Mucosa of stomach (tissue), 1 donor: Measurements from ENCODE around the gene SNX18.

Experiments used
- H3K27me3 ChIP-seq: one replicate; pipeline ENCODE4 v1.7.0; 2013; ENCODE audit warnings: mild to moderate bottlenecking, low read length; ENCODE audit not compliant: control insufficient read depth, insufficient read depth
- H3K36me3 ChIP-seq: one replicate; pipeline ENCODE4 v1.7.0; 2013; ENCODE audit warnings: low read length; ENCODE audit not compliant: control insufficient read depth, insufficient read depth
- H3K4me1 ChIP-seq: one replicate; pipeline ENCODE4 v1.7.0; 2013; ENCODE audit warnings: mild to moderate bottlenecking, low read length; ENCODE audit not compliant: control insufficient read depth, insufficient read depth
- H3K4me3 ChIP-seq: one replicate; pipeline ENCODE4 v1.7.0; 2013; ENCODE audit warnings: low read length
- H3K9ac ChIP-seq: one replicate; pipeline ENCODE4 v1.7.0; 2013; ENCODE audit warnings: mild to moderate bottlenecking, low read length, moderate library complexity
- H3K9me3 ChIP-seq: one replicate; pipeline ENCODE4 v1.7.0; 2013; ENCODE audit warnings: mild to moderate bottlenecking, low read length, moderate library complexity; ENCODE audit not compliant: control insufficient read depth
- donor health status: Pancreatic carcinoma.

SNX18 gene

DNA sequence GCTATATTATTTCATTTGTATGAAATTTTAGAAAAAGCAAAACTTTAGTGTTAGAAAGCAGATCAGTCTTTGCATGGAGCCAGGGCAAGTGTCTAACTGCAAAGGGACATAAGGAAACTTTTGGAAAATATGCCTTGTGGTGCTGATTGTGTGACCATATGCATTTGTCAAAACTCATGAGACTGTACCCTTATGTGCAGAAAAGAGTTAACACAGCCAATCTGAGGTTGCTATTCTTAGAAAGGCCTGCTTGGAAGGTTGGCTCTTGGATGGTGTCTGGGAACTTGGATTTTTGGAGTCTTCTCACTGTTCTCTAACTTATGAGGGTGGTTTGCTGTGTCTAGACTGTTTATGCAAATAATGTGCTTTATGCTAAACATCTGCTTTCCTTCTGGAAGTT lies 76.6 kb downstream of the SNX18 start:
- H3K4me3 ChIP-seq: no peak overlapping the region
- H3K27me3 ChIP-seq: no peaks in the 10 kb centered on the region
- H3K9ac ChIP-seq: no peak overlapping the region
- H3K4me1 ChIP-seq: no peaks in the 10 kb centered on the region
- H3K36me3 ChIP-seq: no peaks in the 10 kb centered on the region
- H3K9me3 ChIP-seq: no peaks in the 10 kb centered on the region

DNA sequence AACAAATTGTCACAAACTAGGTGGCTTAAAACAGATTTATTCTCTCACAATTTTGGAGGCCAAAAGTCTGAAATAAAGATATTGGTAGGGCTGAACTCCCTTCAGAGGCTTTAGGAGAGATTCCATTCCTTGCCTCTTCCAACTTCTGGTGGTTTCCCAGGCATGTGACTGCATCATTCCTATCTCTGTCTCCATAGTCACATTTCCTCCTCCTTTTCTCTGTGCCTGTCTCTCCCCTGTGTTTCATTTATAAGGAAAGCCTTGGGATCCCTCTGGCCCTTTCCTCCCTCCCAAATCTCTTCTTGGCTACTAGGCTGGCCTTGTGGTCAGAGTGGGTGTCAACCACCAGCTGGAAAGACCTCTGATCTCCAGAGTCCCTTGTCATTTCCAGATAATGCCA lies 78.2 kb downstream of the SNX18 start:
- Histone ChIP-seq H3K27me3 (no peaks in the 10 kb centered on the region), H3K4me3 (no peak overlapping the region), H3K9me3 (no peaks in the 10 kb centered on the region), H3K4me1 (no peaks in the 10 kb centered on the region), H3K36me3 (no peaks in the 10 kb centered on the region), H3K9ac (no peak overlapping the region)
